Stomach (tissue), 4 donors: ENCODE measurements around the gene SLC30A10.

Source experiments
- POLR2A ChIP-seq, 4 donors: fragments of 450-650 bp; IDR thresholded peaks; one replicate each; pipeline ENCODE4 v1.6.1; 2016; ENCODE audit warnings: antibody characterized with exemption in 4 of 4, control low read depth in 2 of 4, mild to moderate bottlenecking in 1 of 4, moderate library complexity in 1 of 4
- POLR2AphosphoS5 ChIP-seq, 3 donors: sonication (generic); formaldehyde crosslinking; IDR thresholded peaks; one replicate each; pipeline ENCODE4 v1.6.1; 2016; ENCODE audit warnings: antibody characterized with exemption in 3 of 3
- TF ChIP-seq, protein P1 (sequence below), 7 experiments: fragments of 450-650 bp in 4 of 7; fragments of 200-600 bp in 3 of 7; sonication (generic) in 3 of 7; IDR thresholded peaks; one replicate each; pipeline ENCODE4 v1.5.1; 2016 to 2019; ENCODE audit warnings: antibody characterized with exemption in 7 of 7, control low read depth in 2 of 7, mild to moderate bottlenecking in 1 of 7

DNA sequence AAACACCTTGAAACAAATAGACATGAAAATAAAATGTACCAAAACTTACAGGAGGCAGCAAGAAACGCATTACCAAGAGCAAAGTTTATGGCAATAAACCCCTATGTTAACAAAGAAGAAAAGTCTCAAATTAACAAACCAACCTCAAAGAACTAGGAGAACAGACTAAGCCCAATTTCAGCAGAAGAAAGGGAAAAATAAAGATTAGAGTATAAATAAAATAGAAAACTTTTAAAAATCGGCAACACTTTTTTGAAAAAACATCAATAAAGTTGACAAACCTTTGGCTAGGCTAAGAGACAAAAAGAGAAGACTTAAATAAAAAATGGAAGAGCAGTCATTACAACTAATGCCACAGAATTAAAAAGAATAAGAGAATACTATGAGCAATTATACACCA lies 42.7 kb downstream of the SLC30A10 start:
- TF ChIP-seq POLR2A (IDR thresholded peaks at IDR 0.05) (no peak), POLR2AphosphoS5 (IDR thresholded peaks at IDR 0.05) (no peak)
- TF ChIP-seq, protein P1, sequence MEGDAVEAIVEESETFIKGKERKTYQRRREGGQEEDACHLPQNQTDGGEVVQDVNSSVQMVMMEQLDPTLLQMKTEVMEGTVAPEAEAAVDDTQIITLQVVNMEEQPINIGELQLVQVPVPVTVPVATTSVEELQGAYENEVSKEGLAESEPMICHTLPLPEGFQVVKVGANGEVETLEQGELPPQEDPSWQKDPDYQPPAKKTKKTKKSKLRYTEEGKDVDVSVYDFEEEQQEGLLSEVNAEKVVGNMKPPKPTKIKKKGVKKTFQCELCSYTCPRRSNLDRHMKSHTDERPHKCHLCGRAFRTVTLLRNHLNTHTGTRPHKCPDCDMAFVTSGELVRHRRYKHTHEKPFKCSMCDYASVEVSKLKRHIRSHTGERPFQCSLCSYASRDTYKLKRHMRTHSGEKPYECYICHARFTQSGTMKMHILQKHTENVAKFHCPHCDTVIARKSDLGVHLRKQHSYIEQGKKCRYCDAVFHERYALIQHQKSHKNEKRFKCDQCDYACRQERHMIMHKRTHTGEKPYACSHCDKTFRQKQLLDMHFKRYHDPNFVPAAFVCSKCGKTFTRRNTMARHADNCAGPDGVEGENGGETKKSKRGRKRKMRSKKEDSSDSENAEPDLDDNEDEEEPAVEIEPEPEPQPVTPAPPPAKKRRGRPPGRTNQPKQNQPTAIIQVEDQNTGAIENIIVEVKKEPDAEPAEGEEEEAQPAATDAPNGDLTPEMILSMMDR (IDR thresholded peaks at IDR 0.05): no peak
